IMR-90 (cell line): Measurements from ENCODE around the gene TRIM21. TPM values are rescaled to one million over a fixed set of nuclear protein-coding genes. Genes with fewer than 3 reads are reported as not detected.

ENCODE experiments used
- ATAC-seq: fragments of 200-7000 bp; cut with Tn5 transposase; 2 replicates; pipeline ENCODE4 v1.9.1; 2020; ENCODE audit warnings: low read depth, mild to moderate bottlenecking, moderate library complexity
- BruUV-seq: library from RNA; stranded (reverse); fragments of 400-500 nt; replicated peaks from 2 replicates; lab custom pipeline; 2021; lab: Mats Ljungman, UMichigan
- CTCF ChIA-PET: fragments of 300-600 bp; formaldehyde crosslinking; extraction: SDS; loops from one replicate; lab custom pipeline; 2021; ENCODE audit warnings: antibody characterized with exemption; lab: Yijun Ruan, JAX
- POLR2A ChIA-PET: fragments of 300-600 bp; sonication (Branson Sonifier 250); formaldehyde crosslinking; loops from one replicate; lab custom pipeline; 2022; ENCODE audit warnings: antibody characterized with exemption; ENCODE audit not compliant: unreplicated experiment; lab: Charles Lee
- DNase-seq: peaks from one replicate; pipeline ENCODE4 v3.0.0; 2013
- H2AFZ ChIP-seq: replicated peaks from 2 replicates; pipeline ENCODE3; 2013; ENCODE audit warnings: low read length, mild to moderate bottlenecking; ENCODE audit not compliant: poor library complexity
- H2AK5ac ChIP-seq: 2 replicates; pipeline ENCODE4 v1.6.1; 2013; ENCODE audit warnings: low read depth, low read length, inconsistent platforms
- H2AK9ac ChIP-seq: replicated peaks from 2 replicates; pipeline ENCODE3; 2013; ENCODE audit warnings: mild to moderate bottlenecking, low read depth, low read length, moderate library complexity; ENCODE audit not compliant: poor library complexity
- H2BK120ac ChIP-seq: 2 replicates; pipeline ENCODE4 v1.6.1; 2013; ENCODE audit warnings: low read depth, low read length, inconsistent platforms
- H2BK15ac ChIP-seq: 3 replicates; pipeline ENCODE4 v1.6.1; 2013; ENCODE audit warnings: low read depth, low read length, inconsistent platforms
- H2BK20ac ChIP-seq: 2 replicates; pipeline ENCODE4 v1.6.1; 2013; ENCODE audit warnings: low read depth, mild to moderate bottlenecking, inconsistent platforms, low read length, moderate library complexity
- H2BK5ac ChIP-seq: 2 replicates; pipeline ENCODE4 v1.6.1; 2013; ENCODE audit warnings: mild to moderate bottlenecking, low read depth, low read length, inconsistent platforms; ENCODE audit not compliant: poor library complexity, severe bottlenecking
- H3K14ac ChIP-seq: replicated peaks from 2 replicates; pipeline ENCODE4 v1.6.1; 2013; ENCODE audit warnings: low read depth, low read length, inconsistent platforms
- H3K18ac ChIP-seq: 2 replicates; pipeline ENCODE4 v1.6.1; 2013; ENCODE audit warnings: low read depth, low read length, control low read depth
- H3K23ac ChIP-seq: 2 replicates; pipeline ENCODE4 v1.6.1; 2013; ENCODE audit warnings: low read depth, low read length, inconsistent platforms
- H3K27ac ChIP-seq: 2 replicates; pipeline ENCODE4 v1.5.1; 2013; ENCODE audit warnings: mild to moderate bottlenecking, control low read depth, low read length; ENCODE audit not compliant: insufficient read depth
- H3K27me3 ChIP-seq: 2 replicates; pipeline ENCODE4 v1.6.1; 2013; ENCODE audit warnings: low read length; ENCODE audit not compliant: control insufficient read depth, insufficient read depth
- H3K36me3 ChIP-seq: 2 replicates; pipeline ENCODE4 v1.6.1; 2013; ENCODE audit warnings: low read length, mixed read lengths; ENCODE audit not compliant: control insufficient read depth, insufficient read depth
- H3K4ac ChIP-seq: 2 replicates; pipeline ENCODE4 v1.6.1; 2013; ENCODE audit warnings: low read depth, low read length, inconsistent platforms
- H3K4me1 ChIP-seq: 2 replicates; pipeline ENCODE4 v1.6.1; 2013; ENCODE audit warnings: low read length, mixed read lengths; ENCODE audit not compliant: control insufficient read depth, insufficient read depth
- H3K4me2 ChIP-seq: 2 replicates; pipeline ENCODE4 v1.6.1; 2013; ENCODE audit warnings: low read depth, mild to moderate bottlenecking, control low read depth, low read length, moderate library complexity
- H3K4me3 ChIP-seq: 2 replicates; pipeline ENCODE4 v1.5.1; 2013; ENCODE audit warnings: low read depth, mild to moderate bottlenecking, control low read depth, low read length, moderate library complexity; ENCODE audit not compliant: insufficient read depth
- H3K56ac ChIP-seq: 2 replicates; pipeline ENCODE4 v1.6.1; 2013; ENCODE audit warnings: low read length, inconsistent platforms; ENCODE audit not compliant: insufficient read depth; ENCODE audit errors: extremely low read depth
- H3K79me1 ChIP-seq, 2 experiments: 2 replicates each; pipeline ENCODE4 v1.6.1; 2013; ENCODE audit warnings: low read length in 2 of 2, inconsistent platforms in 1 of 2, low read depth in 1 of 2
- H3K9ac ChIP-seq: 2 replicates; pipeline ENCODE4 v1.6.1; 2013; ENCODE audit warnings: low read depth, low read length, control low read depth
- H3K9me1 ChIP-seq: 2 replicates; pipeline ENCODE4 v1.6.1; 2013; ENCODE audit warnings: low read length, inconsistent platforms; ENCODE audit not compliant: insufficient read depth
- H3K9me3 ChIP-seq: 2 replicates; pipeline ENCODE4 v1.6.1; 2013; ENCODE audit warnings: low read length; ENCODE audit not compliant: control insufficient read depth, insufficient read depth
- H4K20me1 ChIP-seq: 2 replicates; pipeline ENCODE4 v1.6.1; 2013; ENCODE audit warnings: low read length, inconsistent platforms; ENCODE audit not compliant: insufficient read depth
- H4K5ac ChIP-seq: 2 replicates; pipeline ENCODE4 v1.6.1; 2013; ENCODE audit warnings: mild to moderate bottlenecking, low read depth, low read length, control low read depth
- H4K8ac ChIP-seq, 2 experiments: 2 replicates each; pipeline ENCODE4 v1.6.1; 2013; ENCODE audit warnings: low read depth in 2 of 2, low read length in 2 of 2, control low read depth in 1 of 2, inconsistent platforms in 1 of 2
- H4K91ac ChIP-seq: 2 replicates; pipeline ENCODE4 v1.6.1; 2013; ENCODE audit warnings: low read depth, low read length, inconsistent platforms; ENCODE audit not compliant: insufficient read depth
- BHLHE40 ChIP-seq: fragments of 150-350 bp; IDR thresholded peaks from 2 replicates; pipeline ENCODE4 v1.6.1; 2016; ENCODE audit warnings: mild to moderate bottlenecking, low read depth, low read length
- CHD1 ChIP-seq: IDR thresholded peaks from 2 replicates; pipeline ENCODE4 v1.6.1; 2012; ENCODE audit warnings: low read depth, low read length, improper control_type of control experiment
- FOS ChIP-seq: fragments of 150-350 bp; IDR thresholded peaks from 2 replicates; pipeline ENCODE4 v1.6.1; 2016; ENCODE audit warnings: low read depth, low read length
- MAFK ChIP-seq: IDR thresholded peaks from 2 replicates; pipeline ENCODE4 v1.6.1; 2012; ENCODE audit warnings: low read depth, low read length, improper control_type of control experiment
- MAZ ChIP-seq: IDR thresholded peaks from 2 replicates; pipeline ENCODE4 v1.6.1; 2012; ENCODE audit warnings: low read depth, mild to moderate bottlenecking, low read length, improper control_type of control experiment, moderate library complexity, borderline replicate concordance
- MXI1 ChIP-seq: IDR thresholded peaks from 2 replicates; pipeline ENCODE4 v1.6.1; 2012; ENCODE audit warnings: low read depth, mild to moderate bottlenecking, low read length, moderate library complexity, borderline replicate concordance
- NFE2L2 ChIP-seq: fragments of 150-350 bp; IDR thresholded peaks from 2 replicates; pipeline ENCODE4 v1.6.1; 2016; ENCODE audit warnings: low read depth, mild to moderate bottlenecking, low read length
- RAD21 ChIP-seq: IDR thresholded peaks from 2 replicates; pipeline ENCODE4 v1.6.1; 2012; ENCODE audit warnings: low read length, improper control_type of control experiment
- RCOR1 ChIP-seq: IDR thresholded peaks from 2 replicates; pipeline ENCODE4 v1.6.1; 2012; ENCODE audit warnings: mild to moderate bottlenecking, low read length, improper control_type of control experiment; ENCODE audit not compliant: insufficient replicate concordance
- RFX5 ChIP-seq: IDR thresholded peaks from 2 replicates; pipeline ENCODE4 v1.8.0; 2012; ENCODE audit warnings: low read depth, mild to moderate bottlenecking, low read length, moderate library complexity
- SMC3 ChIP-seq: fragments of 150-350 bp; IDR thresholded peaks from 2 replicates; pipeline ENCODE4 v1.6.1; 2016; ENCODE audit warnings: low read depth, mild to moderate bottlenecking, antibody characterized with exemption, low read length, moderate library complexity
- WGBS, 2 experiments: methylation state at CpG; one replicate each; pipeline versions ENCODE4 v1.1.5 to v1.1.7; 2013; ENCODE audit warnings: missing lambda C conversion rate in 2 of 2; ENCODE audit not compliant: insufficient read length in 1 of 2; ENCODE audit errors: extremely low coverage in 2 of 2; 5-methylcytosine and 5-hydroxymethylcytosine counted together
- dilution Hi-C: fragments of 300-500 bp; cut with HindIII; formaldehyde crosslinking; loops from one replicate; pipeline ENCODE4 v1.14.3; 2018; ENCODE audit warnings: low sequenced_read_pairs; ENCODE audit not compliant: unreplicated experiment
- in situ Hi-C: fragments of 300-500 bp; cut with MboI; formaldehyde crosslinking; loops from 3 replicates; pipeline ENCODE4 v1.14.3; 2019; ENCODE audit warnings: low sequenced_read_pairs, inconsistent platforms, mixed read lengths
- intact Hi-C: fragments of 100-400 bp; cut with micrococcal nuclease; formaldehyde crosslinking; loops from 2 replicates; pipeline ENCODE4 v1.10.0; 2022
- polyA plus RNA-seq, 3 experiments: library from polyadenylated mRNA; depleted of rRNA; stranded (reverse); fragments of >200 nt; gene quantifications; 2 replicates each; pipeline ENCODE4 v1.2.3, GENCODE V29; 2012; ENCODE audit warnings: low replicate concordance in 1 of 3
- total RNA-seq: library from RNA; depleted of rRNA; stranded (reverse); fragments of >200 nt; gene quantifications from 2 replicates; pipeline ENCODE4 v1.2.3, GENCODE V29; 2012
- TF ChIP-seq, protein P1 (sequence below): fragments of 150-350 bp; IDR thresholded peaks from 2 replicates; pipeline ENCODE4 v1.6.1; 2016; ENCODE audit warnings: low read depth, mild to moderate bottlenecking, low read length, moderate library complexity, borderline replicate concordance
- TF ChIP-seq, protein P2 (sequence below): conservative IDR thresholded peaks from 2 replicates; pipeline ENCODE4 v1.5.1; 2012; ENCODE audit warnings: mild to moderate bottlenecking, low read depth, low read length, improper control_type of control experiment
- TF ChIP-seq, protein P3 (sequence below): fragments of 150-350 bp; IDR thresholded peaks from 2 replicates; pipeline ENCODE4 v1.6.1; 2017; ENCODE audit warnings: mild to moderate bottlenecking, antibody characterized with exemption, low read length, low read depth

The TRIM21 gene
- total and polyA plus RNA-seq, 2 of the 4 experiments (the other 2 are of a cell fraction): 13.9 to 19.2 TPM

DNA sequence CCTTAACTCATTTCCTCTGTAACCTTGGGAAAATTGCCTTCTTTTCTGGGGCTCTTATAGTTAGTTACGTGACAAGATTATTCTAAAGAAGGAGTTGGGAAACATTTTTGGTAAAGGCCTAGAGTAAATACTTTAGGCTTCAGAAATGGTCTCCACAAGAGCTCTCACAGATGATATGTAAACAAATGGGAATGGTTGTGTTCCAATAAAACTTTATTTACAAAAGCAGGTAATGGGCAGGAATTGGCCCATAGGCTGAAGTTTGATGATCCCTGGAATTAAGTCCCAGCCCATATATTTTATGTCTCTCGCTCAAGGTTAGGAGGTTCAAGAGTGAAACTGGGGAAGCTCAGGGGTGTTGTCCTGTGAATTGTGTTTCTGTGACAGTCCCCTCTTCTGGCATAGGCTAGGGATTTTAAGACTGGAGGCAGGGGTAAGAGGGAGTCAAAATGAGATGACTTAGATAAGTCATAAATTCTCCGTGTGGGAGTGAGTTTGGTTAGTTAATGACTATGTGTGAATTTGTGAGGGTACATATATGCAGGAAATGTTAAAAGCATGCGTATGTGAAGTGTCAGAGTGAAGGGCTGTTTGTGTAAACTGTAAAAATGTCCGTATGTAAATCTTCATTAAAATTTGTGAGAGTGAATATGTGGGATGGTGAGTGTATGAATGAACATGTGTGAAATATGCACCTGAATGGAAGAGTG, 17.9 kb downstream of the TRIM21 start:
- no peak overlapping the region for H2AK9ac ChIP-seq
- no peak overlapping the region for H4K91ac ChIP-seq
- intact Hi-C loops (no loop called here), in situ Hi-C loops (no loop called here), dilution Hi-C loops (no loop called here)
- no peaks in the 10 kb centered on the region for H4K20me1 ChIP-seq
- H3K4ac ChIP-seq: no peak overlapping the region
- WGBS, 2 experiments: 58% methylated on average over 3 of the region's 5 CpGs; no CpG with 5 or more reads in 1 of the 2 experiments
- H3K9me1 ChIP-seq: no peaks in the 10 kb centered on the region
- H3K18ac ChIP-seq: no peak overlapping the region
- H3K79me1 ChIP-seq: no peaks in the 10 kb centered on the region
- no peaks in the 10 kb centered on the region for H3K4me1 ChIP-seq
- no peak overlapping the region for H3K4me2 ChIP-seq
- no peak overlapping the region for H4K8ac ChIP-seq
- H4K5ac ChIP-seq: no peak overlapping the region
- CTCF ChIA-PET: interaction anchor here (0.6 kb wide), 1 partner anchor 550 kb away, joined by 4 read pairs; no protein-coding TSS in a partner anchor
- no peak overlapping the region for H3K14ac ChIP-seq
- no TSS peak for BruUV-seq
- no peak overlapping the region for H3K23ac ChIP-seq
- no peak overlapping the region for H3K4me3 ChIP-seq
- H2AK5ac ChIP-seq: no peak overlapping the region
- H3K27me3 ChIP-seq: peaks cover 2% of the 10 kb centered on the region; the same call in 1 of the 2 replicates
- ATAC-seq (no peak), DNase-seq (no peak)
- H3K27ac ChIP-seq: no peak overlapping the region
- H3K56ac ChIP-seq: no peak overlapping the region
- H2AFZ ChIP-seq: no peak overlapping the region
- POLR2A ChIA-PET: no interaction called here
- H2BK15ac ChIP-seq: no peak overlapping the region
- no peaks in the 10 kb centered on the region for H3K9me3 ChIP-seq
- no peaks in the 10 kb centered on the region for H3K36me3 ChIP-seq
- no peak overlapping the region for H2BK120ac ChIP-seq
- no peak overlapping the region for H2BK20ac ChIP-seq
- no peak for TF ChIP-seq SMC3
- TF ChIP-seq, protein P1, sequence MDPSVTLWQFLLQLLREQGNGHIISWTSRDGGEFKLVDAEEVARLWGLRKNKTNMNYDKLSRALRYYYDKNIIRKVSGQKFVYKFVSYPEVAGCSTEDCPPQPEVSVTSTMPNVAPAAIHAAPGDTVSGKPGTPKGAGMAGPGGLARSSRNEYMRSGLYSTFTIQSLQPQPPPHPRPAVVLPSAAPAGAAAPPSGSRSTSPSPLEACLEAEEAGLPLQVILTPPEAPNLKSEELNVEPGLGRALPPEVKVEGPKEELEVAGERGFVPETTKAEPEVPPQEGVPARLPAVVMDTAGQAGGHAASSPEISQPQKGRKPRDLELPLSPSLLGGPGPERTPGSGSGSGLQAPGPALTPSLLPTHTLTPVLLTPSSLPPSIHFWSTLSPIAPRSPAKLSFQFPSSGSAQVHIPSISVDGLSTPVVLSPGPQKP: no peak
- TF ChIP-seq, protein P2, sequence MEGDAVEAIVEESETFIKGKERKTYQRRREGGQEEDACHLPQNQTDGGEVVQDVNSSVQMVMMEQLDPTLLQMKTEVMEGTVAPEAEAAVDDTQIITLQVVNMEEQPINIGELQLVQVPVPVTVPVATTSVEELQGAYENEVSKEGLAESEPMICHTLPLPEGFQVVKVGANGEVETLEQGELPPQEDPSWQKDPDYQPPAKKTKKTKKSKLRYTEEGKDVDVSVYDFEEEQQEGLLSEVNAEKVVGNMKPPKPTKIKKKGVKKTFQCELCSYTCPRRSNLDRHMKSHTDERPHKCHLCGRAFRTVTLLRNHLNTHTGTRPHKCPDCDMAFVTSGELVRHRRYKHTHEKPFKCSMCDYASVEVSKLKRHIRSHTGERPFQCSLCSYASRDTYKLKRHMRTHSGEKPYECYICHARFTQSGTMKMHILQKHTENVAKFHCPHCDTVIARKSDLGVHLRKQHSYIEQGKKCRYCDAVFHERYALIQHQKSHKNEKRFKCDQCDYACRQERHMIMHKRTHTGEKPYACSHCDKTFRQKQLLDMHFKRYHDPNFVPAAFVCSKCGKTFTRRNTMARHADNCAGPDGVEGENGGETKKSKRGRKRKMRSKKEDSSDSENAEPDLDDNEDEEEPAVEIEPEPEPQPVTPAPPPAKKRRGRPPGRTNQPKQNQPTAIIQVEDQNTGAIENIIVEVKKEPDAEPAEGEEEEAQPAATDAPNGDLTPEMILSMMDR: no peak
- no peak for TF ChIP-seq MXI1
- no peak for TF ChIP-seq FOS
- TF ChIP-seq, protein P3, sequence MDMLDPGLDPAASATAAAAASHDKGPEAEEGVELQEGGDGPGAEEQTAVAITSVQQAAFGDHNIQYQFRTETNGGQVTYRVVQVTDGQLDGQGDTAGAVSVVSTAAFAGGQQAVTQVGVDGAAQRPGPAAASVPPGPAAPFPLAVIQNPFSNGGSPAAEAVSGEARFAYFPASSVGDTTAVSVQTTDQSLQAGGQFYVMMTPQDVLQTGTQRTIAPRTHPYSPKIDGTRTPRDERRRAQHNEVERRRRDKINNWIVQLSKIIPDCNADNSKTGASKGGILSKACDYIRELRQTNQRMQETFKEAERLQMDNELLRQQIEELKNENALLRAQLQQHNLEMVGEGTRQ: no peak
- TF ChIP-seq RAD21: no peak
- no peak for TF ChIP-seq CHD1
- no peak for TF ChIP-seq NFE2L2
- no peak for TF ChIP-seq BHLHE40
- no peak for TF ChIP-seq MAZ
- TF ChIP-seq MAFK: no peak
- TF ChIP-seq RCOR1: no peak
- no peak for TF ChIP-seq RFX5
- H2BK5ac ChIP-seq: no peak overlapping the region
- no peak overlapping the region for H3K9ac ChIP-seq
